LNCaP clone FGC (cell line): ENCODE data around the gene MXI1.

Experiments
- DNase-seq: peaks from one replicate; pipeline ENCODE4 v3.0.0-alpha.2; 2011; ENCODE audit warnings: low read depth
- H3K4me3 ChIP-seq: 2 replicates; pipeline ENCODE4 v1.5.1; 2011; ENCODE audit warnings: mild to moderate bottlenecking, low read depth, low read length, control low read depth
- CTCF ChIP-seq: IDR thresholded peaks from 2 replicates; pipeline ENCODE4 v1.5.1; 2012; ENCODE audit warnings: mild to moderate bottlenecking; ENCODE audit not compliant: control insufficient read depth, insufficient read depth; ENCODE audit errors: extremely low read depth

The MXI1 gene

GRCh38 chr10:110274072-110274627 is 66.7 kb downstream of the MXI1 start:
- TF ChIP-seq CTCF: no peak
- H3K4me3 ChIP-seq: no peak overlapping the region
- no peak for DNase-seq

GRCh38 chr10:110274647-110275046 is 67.2 kb downstream of the MXI1 start:
- H3K4me3 ChIP-seq: no peak overlapping the region
- TF ChIP-seq CTCF: no peak
- DNase-seq: no peak

DNA sequence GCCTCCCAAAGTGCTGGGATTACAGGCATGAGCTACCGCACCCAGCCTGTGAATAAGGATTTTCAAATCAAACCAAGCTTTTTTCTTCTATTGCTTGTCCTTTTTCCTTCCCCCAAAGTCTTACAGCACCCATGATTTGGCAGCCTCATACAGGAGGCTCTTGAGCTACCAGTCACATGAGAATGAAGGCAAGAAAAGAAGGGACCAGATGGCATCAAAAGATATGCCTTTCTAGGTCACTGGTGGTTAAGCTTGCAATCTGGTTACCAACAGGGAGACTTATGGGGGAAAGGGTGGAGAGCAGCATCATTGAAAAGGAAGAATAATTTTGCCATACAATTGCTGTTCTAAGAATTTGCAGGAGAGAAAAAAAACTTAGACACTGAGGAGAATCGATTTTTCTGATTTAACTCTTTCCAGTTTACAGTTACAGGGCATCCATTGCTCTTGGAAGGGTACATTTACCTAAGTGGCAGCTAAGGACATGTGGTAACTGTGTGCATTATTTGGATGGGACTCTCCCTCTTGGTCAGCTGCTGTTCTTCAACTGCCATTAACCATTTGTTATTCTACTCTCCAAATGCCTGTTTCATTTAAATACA is 67.8 kb downstream of the MXI1 start:
- DNase-seq: no peak
- no peak overlapping the region for H3K4me3 ChIP-seq
- TF ChIP-seq CTCF: no peak

- no peak for DNase-seq
- no peak for TF ChIP-seq CTCF
- no peak overlapping the region for H3K4me3 ChIP-seq
These were observed 69.2 kb downstream of the MXI1 start for GRCh38 chr10:110276603-110277002.

GRCh38 chr10:110277591-110277990 is 70.2 kb downstream of the MXI1 start:
- no peak for TF ChIP-seq CTCF
- DNase-seq: no peak
- no peak overlapping the region for H3K4me3 ChIP-seq

- no peak overlapping the region for H3K4me3 ChIP-seq
- TF ChIP-seq CTCF: no peak
- no peak for DNase-seq
These were observed 71.4 kb downstream of the MXI1 start for GRCh38 chr10:110278562-110279406.
